Activated gamma-delta T cell (primary cell): ENCODE measurements around the gene TRIM31.
"Not testable (repeated sequence)": the region's sequence is repeated elsewhere in the genome, so short reads cannot be mapped to it uniquely, and the experiment has no call there.

ENCODE experiments used
- DNase-seq: peaks from one replicate; lab custom pipeline; 2025; lab: John Stamatoyannopoulos, UW

TRIM31 gene

DNA sequence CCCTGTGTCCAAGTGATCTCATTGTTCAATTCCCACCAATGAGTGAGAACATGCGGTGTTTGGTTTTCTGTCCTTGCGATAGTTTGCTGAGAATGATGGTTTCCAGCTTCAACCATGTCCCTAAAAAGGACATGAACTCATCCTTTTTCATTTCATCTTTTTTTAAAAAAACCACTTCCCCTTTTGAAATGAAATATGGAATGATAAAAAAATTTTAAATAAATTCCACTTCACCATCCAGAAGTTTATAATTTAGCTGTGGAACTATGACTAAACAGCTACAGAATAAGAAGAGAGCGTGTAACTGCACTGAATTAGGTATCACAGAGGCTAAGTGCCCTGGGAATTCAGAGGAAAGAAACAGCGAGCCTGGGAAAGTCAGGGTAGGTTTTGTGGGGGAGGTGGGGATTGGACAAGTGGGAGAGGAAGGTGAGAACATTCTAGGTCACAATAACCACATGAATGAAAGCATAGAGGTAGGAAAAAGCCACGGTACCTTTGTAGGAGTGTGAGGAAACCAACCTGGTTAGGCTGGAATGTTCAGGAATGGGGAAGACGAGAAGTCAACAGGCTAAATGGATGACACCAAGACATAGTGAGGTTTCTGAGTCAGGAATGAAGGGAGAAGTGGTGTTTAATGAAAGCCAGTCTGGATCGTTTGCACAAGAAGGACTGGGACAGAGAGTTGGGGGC, 37.1 kb upstream of the TRIM31 start:
- DNase-seq = no peak

- DNase-seq = no peak
Observed at GRCh38 chr6:30149234-30149633, 36.3 kb upstream of the TRIM31 start.

DNA sequence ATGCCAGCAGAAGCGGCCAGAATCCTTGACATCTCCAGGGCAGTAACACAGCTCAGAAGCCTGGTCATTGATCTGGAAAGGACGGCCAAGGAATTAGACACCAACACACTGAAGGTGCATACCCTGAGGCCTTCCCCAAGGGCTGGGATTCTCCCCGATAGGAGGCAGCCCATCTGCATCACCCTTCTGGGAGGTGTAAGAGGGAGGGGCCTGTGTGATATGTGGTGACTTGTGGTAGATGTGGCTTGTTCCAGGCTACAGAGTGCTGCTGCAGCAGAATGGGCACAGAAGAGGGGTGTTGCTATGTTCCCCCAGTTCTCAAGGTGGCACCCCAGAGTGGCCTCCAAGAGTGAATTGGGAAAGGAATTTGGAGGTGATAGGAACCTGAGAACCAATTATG, 34.2 kb upstream of the TRIM31 start:
- no peak for DNase-seq

DNA sequence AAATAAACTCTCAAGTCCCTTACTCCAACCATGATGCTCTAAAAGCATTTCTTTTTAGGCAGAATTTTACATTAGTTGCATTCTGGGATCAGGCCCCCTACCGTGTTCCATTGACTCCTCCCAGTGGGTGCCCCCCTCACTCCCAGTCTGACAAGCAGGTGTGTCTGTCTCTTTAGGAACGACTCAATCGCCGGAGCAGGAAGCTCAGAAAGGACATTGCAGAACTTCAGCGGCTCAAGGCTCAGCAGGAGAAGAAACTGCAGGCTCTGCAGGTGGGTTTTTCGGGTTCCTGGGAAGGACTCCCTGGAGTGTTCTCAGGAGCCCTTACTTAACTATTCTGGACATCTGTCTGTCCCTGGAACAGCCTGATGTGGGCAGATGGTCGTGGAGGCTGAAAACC, 32.9 kb upstream of the TRIM31 start:
- no peak for DNase-seq

- DNase-seq = no peak
Observed at GRCh38 chr6:30144811-30145210, 31.9 kb upstream of the TRIM31 start.

DNA sequence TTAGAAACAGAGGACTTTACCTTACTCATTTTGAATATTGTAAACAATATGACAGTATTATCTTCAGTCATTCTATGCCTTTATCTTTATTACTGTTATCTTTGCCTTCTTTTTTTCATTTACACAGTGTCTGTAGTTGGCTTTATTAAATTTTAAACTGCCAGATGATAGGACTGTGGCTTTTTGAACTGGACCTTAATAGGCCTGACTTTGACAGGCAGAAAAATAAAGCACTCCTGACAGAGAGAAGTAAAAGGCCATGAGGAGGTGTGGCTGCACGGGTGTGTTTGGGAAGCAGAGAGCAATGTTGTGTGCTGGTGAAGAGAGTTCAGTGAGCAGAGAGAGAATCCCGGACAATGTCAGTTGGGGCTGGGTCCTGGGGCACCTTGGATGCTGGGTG, 30.9 kb upstream of the TRIM31 start:
- no peak for DNase-seq

DNA sequence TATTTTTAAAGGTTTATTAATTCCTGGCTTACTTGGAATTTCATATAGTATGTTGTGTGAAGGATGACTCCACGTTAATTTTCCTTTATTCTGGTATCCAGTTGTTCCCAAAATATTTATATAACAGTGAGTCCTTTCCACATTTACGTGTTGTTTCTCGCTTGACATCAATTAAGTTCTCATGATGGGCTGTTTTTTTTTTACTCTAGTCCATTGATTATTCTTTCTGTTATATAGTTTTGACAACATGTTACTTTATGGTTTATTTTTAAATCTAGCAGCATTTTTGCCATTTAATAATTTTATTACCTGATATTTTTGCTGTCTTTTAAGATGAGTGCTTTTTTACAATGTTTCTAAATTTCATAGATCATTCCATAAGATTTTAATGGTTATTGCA, 29.8 kb upstream of the TRIM31 start:
- DNase-seq = no peak

DNA sequence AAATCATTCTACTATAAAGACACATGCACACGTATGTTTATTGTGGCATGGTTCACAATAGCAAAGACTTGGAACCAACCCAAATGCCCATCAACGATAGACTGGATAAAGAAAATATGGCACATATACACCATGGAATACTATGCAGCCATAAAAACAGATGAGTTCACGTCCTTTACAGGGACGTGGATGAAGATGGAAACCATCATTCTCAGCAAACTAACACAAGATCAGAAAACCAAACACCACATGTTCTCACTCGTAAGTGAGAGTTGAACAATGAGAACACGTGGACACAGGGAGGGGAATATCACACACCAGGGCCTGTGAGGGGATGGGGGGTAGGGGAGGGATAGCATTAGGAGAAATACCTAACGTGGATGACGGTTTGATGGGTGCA, 27.4 kb upstream of the TRIM31 start:
- not testable (repeated sequence) for DNase-seq

DNA sequence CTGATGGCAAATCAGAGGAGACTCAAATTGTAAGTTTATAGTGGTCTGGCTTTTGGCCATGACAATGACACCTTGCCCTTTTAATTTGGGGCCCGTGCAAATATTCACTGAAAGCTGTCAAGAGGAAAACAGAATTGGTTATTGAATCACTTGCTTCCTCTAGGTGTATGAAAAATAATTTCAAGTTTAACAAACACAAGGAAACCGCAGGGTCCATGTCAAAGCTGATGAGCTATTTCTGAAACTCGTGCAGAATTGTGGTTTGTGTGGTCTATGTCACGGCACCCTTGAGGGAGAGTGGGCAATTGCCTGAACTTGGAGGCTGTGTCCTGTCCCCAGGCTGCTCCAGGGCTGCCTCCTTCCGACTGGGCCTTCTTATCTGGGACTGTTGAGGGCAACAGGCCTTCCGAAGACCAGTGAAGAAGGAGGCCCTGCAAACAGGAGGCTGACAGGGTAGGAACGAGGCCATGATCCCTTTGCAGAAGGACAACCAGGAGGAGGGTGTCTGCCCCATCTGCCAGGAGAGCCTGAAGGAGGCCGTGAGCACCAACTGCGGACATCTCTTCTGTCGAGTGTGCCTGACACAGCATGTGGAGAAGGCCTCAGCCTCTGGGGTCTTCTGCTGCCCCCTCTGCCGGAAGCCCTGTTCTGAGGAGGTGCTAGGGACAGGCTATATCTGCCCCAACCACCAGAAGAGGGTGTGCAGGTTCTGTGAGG, 23.8 kb upstream of the TRIM31 start:
- no peak for DNase-seq

GRCh38 chr6:30135757-30136156, 22.9 kb upstream of the TRIM31 start, which contains the start of gene TRIM40:
Gene TRIM40 (plus strand): TSS chr6:30136140. CDS start chr6:30137037, 897 bp downstream.
- DNase-seq = no peak

GRCh38 chr6:30135147-30135546, 22.3 kb upstream of the TRIM31 start:
- DNase-seq = no peak

DNA sequence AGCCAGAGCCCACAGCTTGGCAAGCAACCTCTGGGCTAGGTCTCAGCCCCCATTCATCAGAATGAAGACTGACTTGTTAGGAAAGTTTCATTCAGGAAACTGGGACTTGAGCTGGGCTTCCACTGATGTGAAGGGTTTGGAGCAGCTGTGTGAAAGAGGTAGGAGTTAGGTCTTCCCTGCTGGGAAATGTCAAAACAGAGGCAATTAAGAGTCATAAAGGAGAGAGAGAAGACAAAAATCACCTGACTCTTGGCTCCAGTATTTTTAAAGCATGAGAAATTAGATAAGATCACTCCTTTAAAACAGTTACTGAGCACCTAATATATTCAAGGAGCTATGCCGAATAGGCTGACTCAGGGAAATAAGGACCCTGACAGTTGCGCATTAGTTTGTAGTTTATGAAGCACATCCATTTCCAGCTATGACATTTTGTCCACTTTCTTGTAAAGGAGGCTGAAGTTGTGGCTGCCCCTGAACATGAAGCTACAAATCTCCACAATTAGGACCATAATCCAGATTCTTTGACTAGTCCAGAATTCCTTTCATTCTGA, 19.1 kb upstream of the TRIM31 start:
- DNase-seq = no peak

GRCh38 chr6:30130887-30131862, 18.3 kb upstream of the TRIM31 start:
- no peak for DNase-seq

GRCh38 chr6:30130179-30130679, 17.3 kb upstream of the TRIM31 start:
- DNase-seq = no peak

GRCh38 chr6:30129265-30130178, 16.6 kb upstream of the TRIM31 start:
- no peak for DNase-seq

DNA sequence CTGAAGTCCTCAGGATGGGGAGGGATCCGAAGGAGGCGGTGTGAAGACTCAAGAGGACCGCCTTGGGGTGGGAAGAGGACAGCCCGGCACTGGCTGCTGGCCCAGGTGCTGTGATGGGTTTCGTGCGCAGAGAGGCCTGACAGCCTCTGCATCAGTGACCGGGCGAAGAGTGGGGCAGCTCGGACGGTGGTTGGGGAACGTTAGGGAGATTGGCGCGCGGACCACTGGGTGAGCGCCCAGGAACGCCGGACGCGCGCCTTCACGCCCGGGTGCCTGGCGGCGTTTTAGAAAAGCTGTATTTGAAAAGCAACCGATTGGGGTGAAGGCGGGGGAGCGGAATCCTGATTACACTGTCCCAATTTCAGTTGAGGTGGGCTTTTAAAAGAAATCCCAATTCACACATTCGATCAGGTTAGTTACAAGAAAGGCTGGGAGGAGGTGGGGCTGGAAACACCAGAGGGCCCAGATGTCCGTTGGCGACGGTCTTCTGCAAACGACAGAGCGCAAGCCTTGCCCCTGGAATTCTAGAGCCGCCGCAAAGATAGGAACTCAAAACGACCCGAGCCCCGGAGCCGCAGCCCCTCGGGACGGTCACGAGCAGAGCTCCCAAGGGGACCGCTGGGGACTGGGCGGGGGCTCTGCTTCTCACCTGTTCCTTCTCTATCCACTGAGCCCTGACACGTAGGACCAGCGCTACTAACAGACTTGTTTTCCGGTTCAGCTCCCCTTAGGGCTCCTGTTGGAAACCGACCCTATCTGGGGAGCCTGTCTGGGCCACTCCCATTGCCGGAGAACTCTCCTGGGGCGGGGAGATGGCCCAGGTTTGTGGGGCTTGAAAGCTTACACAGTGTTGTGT, 14.6 kb upstream of the TRIM31 start:
- DNase-seq = no peak

GRCh38 chr6:30122515-30122914, 9.6 kb upstream of the TRIM31 start:
- DNase-seq = no peak

- no peak for DNase-seq
Observed at GRCh38 chr6:30121446-30122366, 8.8 kb upstream of the TRIM31 start.

DNA sequence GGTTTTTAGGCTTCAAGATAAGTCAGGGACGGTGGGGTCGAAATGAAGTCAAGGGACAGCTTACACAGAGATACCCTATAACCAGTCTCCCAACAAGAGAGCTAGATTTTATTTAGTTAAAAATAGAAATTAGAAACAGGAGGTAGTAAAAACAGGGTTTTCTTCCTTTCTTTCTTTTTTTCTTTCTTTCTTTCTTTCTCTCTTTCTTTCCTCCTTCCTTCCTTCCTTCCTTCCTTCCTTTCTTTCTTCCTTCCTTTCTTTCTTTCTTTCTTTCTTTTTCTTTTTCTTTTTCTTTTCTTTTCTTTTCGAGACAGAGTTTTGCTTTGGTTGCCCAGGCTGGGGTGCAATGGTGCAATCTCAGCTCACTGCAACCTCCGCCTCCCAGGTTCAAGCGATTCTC, 5.8 kb upstream of the TRIM31 start:
- DNase-seq = not testable (repeated sequence)
